Pulmonary artery endothelial cell (primary cell): ENCODE results near the gene RTN4IP1. TPM values are rescaled to one million over a fixed set of nuclear protein-coding genes. Genes with fewer than 3 reads are reported as not detected.
A peak's percentile ranks its signal among the peaks of the same experiment; 100 is the strongest.

ENCODE experiments used
- DNase-seq: peaks from one replicate; pipeline ENCODE4 v3.0.0-alpha.2; 2011; ENCODE audit warnings: low read depth, low spot score
- total RNA-seq: library from RNA; depleted of rRNA; stranded (reverse); fragments of >200 nt; gene quantifications from 2 replicates; pipeline ENCODE4 v1.2.3, GENCODE V29; 2014

The RTN4IP1 gene, protein sequence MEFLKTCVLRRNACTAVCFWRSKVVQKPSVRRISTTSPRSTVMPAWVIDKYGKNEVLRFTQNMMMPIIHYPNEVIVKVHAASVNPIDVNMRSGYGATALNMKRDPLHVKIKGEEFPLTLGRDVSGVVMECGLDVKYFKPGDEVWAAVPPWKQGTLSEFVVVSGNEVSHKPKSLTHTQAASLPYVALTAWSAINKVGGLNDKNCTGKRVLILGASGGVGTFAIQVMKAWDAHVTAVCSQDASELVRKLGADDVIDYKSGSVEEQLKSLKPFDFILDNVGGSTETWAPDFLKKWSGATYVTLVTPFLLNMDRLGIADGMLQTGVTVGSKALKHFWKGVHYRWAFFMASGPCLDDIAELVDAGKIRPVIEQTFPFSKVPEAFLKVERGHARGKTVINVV
- 6.1 and 6.8 TPM in 2 replicates for total RNA-seq

DNA sequence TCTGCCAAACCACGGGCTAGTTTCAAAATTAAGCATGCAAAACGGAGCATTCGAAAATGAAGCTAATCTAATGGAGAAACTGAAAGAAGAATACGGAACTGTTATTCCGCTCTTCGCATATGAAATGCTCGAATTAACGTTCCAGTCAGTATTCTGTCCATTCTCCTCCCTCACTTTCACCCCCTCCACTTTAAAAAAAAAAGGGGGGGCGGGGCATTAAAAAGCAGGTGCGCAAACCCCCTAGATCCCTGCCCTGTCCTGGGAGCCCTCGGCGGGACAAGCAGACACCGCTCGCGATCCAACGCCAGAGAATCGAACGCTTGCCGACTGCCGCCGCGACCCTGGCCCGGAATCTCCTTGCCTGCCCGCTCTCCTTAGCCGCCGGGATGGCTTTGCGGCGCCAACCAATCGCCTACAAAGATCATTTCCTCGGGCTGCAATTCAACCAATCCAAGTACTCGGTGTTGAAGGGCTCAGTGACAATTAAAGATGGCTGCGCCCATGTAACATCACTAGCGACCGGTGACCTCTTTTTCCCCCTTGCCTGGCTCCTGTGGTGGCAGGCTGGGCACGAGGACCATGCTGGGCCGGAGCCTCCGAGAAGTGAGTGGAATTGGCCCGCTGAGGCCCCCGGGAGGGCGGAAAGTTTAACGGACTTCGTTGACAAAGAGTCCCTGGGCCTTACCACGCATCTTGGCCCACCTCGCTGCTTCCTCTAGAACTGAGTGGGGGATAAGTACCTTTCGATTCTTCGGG, at the start of gene RTN4IP1, which contains the start of gene QRSL1:
TSS of gene RTN4IP1 (minus strand) at position 396 of the 756 bp plus-strand sequence. CDS start 477 bp downstream, outside the sequence.
TSS of gene QRSL1 (plus strand) at position 476 of the 756 bp plus-strand sequence. CDS start at position 580, 104 bp downstream.
- peak; percentile 75 for DNase-seq

DNA sequence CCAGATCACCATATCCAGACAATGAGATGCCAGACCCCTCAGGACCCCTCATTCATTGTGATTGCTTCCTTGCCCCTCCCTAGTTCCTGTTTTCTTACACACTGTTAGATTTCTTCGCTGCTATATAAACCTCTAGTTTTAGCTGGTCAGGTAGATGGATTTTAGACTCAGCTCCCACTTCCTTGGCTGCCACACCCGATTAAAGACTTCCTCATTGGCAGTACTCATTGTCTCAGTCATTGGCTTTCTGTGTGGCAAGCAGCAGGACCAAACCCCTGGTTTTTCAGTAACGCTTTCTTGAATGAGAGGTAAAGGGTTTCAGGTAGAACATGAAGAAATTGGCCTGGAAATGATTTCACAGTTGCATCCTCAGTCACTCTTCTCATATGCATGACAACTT, 48.0 kb upstream of the RTN4IP1 start:
- DNase-seq: no peak

DNA sequence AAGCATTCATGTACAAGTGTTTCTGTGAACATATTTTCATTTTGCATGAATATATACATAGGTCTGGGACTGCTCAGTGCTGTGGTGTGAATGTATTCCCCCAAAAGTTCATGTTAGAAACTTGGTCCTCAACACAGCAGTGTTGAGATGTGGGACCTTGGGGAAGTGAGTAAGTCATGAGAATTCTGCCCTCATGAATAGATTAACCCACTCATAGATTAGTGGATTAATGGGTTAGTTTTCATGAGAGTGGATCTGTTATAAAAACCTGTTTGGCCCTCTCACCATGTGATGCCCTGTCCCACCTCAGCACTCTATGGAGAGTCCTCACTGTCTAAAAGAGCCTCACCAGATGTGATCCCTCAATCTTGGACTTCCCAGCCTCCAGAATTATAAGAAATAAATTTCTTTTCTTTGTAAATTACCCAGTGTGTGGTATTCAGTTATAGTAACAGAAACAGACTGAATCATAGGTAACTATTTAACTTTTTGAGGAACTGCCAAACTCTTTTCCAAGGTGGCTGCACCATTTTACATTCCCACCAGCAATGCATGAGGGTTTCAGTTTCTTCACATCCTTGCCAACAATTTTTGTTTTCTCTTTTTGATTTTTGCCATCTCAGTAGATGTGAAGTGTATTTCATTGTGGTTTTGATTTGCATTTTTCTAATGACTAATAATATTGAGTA, 45.4 kb upstream of the RTN4IP1 start:
- DNase-seq: no peak

DNA sequence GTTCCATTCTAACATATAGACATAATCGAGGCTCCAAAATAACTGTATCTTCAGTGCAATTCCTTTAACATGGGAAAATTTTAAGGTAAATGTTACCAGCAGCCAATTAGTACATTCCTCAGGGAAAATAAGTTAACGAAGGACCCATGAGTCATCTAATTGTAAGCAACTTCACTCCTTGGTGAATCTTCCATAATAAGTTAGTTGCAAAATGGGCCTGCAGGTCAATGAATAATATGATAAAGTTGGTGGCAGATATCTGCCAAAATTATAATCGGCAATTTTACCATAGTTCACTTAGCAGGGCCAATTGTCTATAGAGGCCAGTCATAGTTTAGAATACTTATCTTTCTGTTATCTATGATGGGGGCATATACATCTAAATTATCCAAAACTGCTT, 42.4 kb upstream of the RTN4IP1 start:
- no peak for DNase-seq

DNA sequence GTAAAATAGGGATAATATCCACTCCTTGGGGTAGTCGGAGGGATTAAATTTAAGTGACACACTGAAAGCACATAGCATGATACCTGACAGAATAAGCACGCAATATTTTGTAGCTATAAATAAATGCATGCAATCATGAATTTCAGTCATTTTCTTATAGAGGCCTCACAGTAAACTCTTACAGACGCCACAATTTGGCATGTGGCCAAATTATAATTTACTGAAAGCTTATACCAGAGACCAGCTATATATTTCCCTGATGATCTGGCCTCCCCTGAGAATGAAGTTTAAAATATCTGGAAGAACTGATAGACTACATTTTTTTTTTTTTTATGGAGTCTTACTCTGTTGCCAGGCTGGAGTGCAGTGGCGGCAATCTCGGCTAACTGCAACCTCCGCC, 40.9 kb upstream of the RTN4IP1 start:
- DNase-seq: no peak

DNA sequence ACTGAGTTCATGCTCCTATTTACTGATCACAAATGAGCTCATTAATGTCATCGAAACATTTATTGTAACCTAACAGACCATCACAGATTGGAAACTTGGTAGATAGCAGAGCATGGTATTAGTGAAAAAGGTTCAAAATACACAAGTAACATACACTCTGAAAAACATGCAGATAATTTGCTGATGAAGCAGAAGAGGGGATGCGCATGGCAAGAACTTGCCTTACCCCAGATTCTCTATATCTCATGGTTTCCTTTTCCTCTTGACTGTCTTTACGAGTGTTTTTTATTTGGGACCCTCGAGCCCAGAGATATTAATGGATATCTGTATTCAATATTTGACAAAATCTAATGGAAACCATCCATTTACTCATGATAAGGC, 37.7 kb upstream of the RTN4IP1 start:
- no peak for DNase-seq

DNA sequence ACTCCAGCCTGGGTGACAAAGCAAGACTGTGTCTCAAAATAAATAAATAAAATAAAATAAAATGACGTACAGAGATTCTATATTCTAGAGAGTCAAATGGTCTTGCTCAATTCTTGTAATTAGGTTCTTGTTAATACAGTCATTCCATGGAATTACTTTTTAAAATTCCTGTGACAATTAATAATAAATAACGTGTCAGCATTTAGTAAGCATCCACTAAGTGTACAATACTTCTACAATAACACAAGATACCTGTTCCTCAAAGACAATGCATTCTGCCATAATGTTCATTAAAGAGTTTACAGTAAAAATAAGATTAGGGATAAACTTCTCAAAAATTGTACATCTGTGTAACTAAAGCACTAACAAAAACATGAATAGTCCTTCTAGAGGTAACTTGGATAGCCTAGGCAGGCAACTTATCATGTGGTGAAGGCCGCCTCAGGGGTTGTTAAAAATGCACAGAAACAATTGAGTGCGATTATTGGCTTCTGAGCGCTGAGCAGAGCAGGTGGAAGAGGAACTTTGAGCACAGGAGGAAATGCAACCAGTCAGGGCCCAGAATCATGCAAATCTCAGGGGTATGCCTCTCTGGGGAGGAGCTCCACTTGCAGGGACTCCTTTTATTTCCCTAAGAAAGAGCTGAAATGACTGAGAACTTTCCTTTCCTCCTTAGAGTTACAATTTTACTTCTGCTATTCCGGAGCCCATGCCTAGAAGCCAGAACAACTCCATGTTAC, 37.2 kb upstream of the RTN4IP1 start:
- DNase-seq: no peak

DNA sequence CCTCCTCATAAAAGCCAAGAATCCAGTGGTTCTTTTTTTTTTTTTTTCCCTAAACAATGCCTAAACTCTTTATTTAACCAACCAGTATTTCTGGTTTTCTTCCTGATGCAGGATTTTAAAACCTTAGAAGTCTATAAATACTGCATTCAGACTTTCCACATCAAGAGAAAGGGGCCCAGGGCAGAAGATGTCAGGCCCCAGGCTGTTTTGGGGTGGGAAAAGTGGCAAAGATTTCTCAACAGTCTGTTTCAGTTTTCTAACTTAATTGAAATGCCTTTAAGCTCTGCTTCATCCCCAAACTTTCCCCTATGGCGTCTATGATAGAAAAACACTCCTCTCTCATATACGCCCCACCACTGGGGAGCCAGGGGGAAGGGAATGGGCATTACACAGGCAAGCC, 33.2 kb upstream of the RTN4IP1 start:
- DNase-seq: no peak

DNA sequence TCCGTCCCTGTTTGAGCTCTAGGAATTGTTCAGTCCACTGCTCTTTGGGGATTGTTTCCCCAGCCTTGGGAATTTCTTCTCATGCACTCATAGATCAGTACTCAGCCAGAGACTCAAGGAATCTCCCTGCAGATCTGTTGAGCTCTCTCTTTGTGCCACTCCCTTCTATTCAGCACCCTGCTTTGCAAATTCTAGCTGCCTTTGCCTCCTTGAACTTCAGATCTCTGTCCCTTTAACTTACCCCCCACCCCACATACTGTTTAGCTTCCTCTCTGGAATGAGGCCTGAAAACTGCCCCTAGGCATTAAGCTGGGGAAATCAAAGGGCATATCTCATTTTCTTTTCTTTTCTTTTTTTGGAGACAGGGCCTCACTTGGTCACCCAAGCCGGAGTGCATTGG, 30.6 kb upstream of the RTN4IP1 start:
- DNase-seq: no peak

DNA sequence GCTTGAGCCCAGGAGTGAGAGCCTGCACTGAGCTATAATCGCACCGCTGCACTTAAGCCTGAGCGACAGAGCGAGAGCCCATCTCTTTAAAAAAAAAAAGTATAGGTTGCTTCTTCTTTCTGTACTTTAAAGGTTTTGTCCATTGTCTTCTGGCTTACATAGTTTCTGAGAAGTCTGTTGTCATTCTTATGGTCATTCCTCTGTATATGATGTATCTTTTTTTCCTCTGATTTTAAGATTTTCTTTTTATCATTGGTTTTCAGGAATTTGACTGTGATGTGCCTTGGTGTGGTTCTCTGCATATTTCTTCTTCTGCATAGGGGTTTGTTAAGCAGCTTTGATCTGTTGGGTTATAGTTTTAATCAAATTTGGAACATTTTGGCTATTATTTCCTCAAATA, 29.2 kb upstream of the RTN4IP1 start:
- no peak for DNase-seq

DNA sequence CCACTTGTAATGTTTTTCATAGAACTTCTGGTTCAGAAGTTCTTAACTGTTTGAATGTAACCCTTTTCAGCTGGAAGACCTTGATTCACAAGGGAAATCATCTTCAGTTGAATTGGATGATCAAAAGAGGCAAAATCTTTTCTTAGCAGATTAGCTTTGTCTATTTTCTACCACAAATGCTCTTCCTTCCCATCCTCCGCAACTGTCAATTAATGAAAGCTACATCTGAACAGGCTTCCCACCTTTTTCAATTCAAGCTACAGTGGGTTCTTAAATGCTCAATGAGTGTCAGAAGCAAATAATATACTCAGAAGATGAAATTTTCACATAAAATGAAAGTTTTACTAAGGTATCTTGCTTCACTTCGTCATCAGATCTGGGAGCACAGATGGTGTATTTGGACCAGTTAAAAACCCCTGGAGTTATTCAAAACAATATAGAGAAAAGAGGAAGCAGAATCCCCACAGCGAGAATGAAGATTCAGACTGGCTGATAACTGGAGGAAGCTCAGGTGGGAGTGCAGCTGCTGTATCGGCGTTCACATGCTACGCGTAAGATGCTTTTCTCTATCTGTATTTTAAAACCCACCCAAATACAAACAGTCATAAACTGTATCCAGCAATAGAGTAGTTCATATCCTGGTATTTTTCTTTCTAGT, 19.5 kb upstream of the RTN4IP1 start:
- no peak for DNase-seq

DNA sequence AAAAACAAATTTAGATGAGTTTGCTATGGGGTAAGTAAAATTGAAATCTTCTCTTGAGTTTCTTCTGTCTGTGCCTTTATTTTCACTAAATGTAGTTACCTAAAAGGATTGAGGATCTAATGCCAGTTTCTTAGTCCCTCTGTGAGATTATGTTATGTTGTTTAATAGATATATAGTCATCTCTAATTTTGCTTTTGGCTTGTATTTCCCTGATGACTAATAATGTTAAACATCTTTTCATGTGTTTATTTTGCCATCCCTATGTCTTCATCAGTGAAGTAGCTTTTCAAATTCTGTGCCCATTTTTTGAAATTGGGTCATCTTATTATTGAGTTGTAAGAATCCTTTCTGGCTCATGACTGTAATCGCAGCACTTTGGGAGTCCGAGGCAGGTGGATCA, 13.8 kb upstream of the RTN4IP1 start:
- no peak for DNase-seq

DNA sequence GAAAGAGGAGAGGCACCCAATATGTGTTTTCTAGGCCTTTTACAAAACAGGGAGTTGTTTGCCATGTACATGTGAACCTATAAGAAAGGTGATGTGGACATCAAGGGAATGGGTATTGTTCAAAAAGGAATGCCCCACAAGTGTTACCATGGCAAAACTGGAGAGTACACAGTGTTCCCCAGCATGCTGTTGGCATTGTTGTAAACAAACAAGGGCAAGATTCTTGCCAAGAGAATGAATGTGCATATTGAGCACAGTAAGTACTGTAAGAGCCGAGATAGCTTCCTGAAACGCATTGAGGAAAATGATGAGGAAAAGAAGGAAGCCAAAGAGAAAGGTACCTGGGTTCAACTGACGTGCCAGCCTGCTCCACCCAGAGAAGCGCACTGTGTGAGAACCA, 13.2 kb upstream of the RTN4IP1 start:
- DNase-seq: no peak

DNA sequence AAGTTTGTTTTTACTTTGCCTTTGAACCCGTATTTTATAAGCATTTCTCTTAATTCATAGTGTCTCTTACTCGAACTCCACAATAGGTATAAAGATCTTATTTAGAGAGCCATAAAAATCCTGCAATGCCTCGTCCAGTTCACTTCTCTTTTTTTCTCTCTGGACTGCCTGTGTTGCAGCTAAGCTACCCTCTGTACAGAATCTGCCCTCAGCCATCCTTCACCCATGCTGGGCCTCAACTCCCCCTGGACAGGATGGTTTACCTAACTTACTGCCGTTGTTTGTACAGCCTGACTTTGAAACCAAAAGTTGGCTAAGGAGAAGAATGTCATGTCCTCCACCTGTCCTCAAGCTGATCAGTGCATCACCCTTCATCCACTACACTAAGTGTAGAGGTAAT, 10.5 kb upstream of the RTN4IP1 start:
- DNase-seq: no peak

DNA sequence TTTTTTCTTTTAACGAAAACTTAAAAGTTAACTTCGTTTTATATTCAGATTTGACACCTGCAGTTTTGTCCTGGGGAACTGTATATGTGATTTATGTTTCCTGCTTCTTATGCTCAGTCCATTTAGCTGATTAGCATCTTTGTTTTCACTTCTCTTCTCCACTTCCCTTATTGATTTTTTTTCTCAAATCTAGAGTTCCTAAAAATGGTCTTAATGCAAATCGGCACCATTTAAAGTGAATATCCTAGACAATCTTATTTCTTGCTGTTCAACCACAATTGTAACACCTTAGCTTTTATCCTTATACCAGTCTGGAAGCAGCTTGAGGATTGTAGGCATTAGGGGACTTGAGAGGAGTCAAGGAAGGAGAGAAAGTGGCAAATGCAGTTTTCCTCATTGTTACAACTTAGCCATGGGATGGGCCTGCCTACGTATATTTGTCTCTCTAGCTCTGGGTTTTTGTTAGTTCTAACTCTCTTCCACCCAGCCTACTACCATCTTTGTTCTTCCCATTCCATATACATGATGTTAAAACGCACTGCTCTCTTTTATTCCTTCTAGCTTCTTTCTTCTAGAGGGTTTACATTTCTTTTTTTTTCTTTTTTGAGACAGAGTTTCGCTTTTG, 8.5 kb upstream of the RTN4IP1 start:
- no peak for DNase-seq

DNA sequence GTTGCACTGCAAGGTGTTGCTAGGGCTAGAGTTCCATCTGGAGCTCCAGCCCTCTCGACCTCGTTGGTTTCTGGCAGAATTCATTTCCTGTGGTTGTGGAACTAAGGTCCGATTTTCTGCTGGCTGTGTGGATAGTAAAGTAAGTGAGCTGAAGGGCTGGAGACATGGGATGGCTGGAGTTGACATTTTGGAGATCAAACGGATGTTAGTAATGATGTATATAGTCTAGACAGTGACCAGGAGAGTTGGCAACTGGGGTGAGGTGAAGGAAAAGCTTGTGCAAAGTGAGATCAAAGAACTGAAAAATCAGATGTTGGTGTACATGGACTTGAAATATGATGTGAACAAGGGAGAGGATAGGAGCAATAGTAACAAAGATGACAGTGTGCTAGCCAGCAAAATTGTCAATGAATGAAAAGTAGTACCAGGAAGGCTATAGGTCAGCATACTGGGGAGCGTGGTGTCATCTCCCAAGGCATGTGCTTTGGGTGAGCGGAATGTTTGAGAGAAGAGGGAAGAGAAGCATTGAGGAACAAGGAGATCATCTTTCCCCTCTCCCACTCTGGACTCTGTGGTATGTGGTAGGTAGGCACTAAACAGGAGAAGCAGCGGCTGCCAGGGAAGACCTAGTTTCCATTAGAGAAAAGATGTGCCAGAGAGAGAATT, 7.9 kb upstream of the RTN4IP1 start:
- no peak for DNase-seq

DNA sequence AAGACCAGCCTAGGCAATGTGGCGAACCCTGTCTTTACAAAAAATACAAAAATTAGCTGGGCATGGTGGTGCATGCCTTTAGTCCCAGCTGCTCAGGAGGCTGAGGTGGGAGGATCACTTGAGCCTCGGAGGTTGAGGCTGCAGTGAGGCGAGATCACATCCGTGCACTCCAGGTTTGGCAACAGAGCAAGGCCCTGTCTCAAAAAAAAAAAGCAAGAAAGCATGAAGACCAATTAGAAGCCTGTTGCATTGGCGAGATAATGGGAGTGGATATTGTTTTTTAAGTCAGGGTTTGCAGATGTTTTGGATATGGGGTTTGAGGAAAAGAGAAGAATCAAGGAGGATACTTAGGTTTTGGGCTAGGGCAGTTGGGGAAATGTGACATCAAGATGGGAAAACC, 5.3 kb upstream of the RTN4IP1 start:
- no peak for DNase-seq

DNA sequence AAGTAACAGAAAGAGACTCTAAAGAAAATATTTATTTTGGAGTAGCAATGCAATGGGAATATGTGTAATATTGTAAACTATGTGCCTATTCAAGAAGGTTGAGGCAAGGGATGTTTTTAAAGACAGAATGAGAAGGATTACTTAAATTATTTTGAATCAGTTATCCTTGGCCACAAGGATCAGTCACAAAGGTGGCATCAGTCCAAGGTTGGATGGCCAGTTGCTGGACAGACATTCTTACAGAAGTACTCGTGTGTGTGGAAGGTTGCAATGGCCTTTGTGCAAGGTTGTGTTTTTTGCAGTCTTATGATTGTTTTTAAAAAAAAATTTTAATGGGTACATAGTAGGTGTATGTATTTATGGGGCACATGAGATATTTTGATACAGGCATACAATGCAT, 2.0 kb upstream of the RTN4IP1 start:
- no peak for DNase-seq

DNA sequence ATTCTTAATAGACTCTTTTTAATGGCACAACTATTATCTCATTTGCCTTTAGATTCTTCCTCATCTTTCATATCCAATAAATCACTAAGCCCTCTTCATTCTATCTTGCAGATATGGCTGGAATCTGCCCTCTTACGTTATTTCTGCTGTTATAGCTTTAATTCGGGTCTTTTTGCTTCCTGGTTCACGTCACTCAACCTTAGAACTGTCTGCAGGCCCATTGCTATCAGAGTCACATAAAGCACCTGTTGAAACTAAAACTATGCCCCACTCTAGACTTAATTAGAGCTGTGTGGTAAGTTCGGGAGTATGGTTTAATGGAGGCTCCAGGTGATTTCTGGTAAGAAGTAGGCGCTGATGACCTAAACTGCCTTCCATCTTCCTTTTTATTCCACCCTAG, 1.1 kb upstream of the RTN4IP1 start:
- no peak for DNase-seq

DNA sequence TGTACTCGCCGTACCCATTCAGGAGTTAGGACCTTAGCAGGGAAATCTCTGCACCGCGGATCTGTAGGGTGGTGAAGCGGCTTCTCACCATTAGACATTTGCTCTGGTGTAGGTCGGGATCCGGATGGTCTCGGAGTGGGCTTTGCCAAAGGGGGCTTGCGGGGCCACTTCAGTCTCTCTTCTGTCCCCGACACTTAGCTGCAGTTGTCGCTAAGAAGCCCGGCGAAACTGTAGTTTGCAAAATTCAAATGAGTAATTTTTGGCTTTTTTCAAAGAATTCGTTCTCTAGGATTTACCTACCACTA, 513 bp upstream of the RTN4IP1 start:
- DNase-seq: no peak
